Measurements from ENCODE around the gene KLHL17. TPM values are rescaled to one million over a fixed set of nuclear protein-coding genes. Genes with fewer than 3 reads are reported as not detected.

Gene KLHL17
- total RNA-seq, 6 experiments from 2014 or later, result 12.2 to 17.5 (median 13.2) TPM

GRCh38 chr1:920010-920409, 40.4 kb upstream of the KLHL17 start:
- no peak overlapping the region for H3K4me3 Mint-ChIP-seq
- no peaks in the 10 kb centered on the region for H3K9me3 Mint-ChIP-seq
- DNase-seq, result no peak
- peaks cover 11% of the 10 kb centered on the region for H3K27me3 Mint-ChIP-seq (ENCODE audit: insufficient read depth)
- no peak for TF ChIP-seq CTCF (IDR thresholded peaks at IDR 0.05)
- H3K36me3 Mint-ChIP-seq (ENCODE audit: low read depth), result peaks cover 4% of the 10 kb centered on the region; the same call in 1 of the 2 replicates
- no peak overlapping the region for H3K27ac Mint-ChIP-seq
- H3K4me1 Mint-ChIP-seq (ENCODE audit: low read depth), result peaks cover 32% of the 10 kb centered on the region

GRCh38 chr1:920521-920920, 39.9 kb upstream of the KLHL17 start:
- Mint-ChIP-seq H3K27ac (no peak overlapping the region), H3K27me3 (ENCODE audit: insufficient read depth) (peaks cover 7% of the 10 kb centered on the region), H3K36me3 (ENCODE audit: low read depth) (peaks cover 4% of the 10 kb centered on the region; the same call in 1 of the 2 replicates), H3K9me3 (no peaks in the 10 kb centered on the region), H3K4me3 (no peak overlapping the region; the same call in 1 of the 2 replicates), H3K4me1 (ENCODE audit: low read depth) (peaks cover 32% of the 10 kb centered on the region)
- no peak for TF ChIP-seq CTCF (IDR thresholded peaks at IDR 0.05)
- no peak for DNase-seq

GRCh38 chr1:921011-921837, 39.2 kb upstream of the KLHL17 start:
- H3K27me3 Mint-ChIP-seq (ENCODE audit: insufficient read depth), result peaks cover under 1% of the 10 kb centered on the region; the same call in 1 of the 2 replicates
- TF ChIP-seq CTCF (IDR thresholded peaks at IDR 0.05), result peak; percentile 77
- H3K9me3 Mint-ChIP-seq, result no peaks in the 10 kb centered on the region
- peak; percentile 60 for DNase-seq
- peaks cover 32% of the 10 kb centered on the region for H3K4me1 Mint-ChIP-seq (ENCODE audit: low read depth)
- H3K4me3 Mint-ChIP-seq, result peak overlapping the region; percentile 39; the same call in 1 of the 2 replicates
- H3K36me3 Mint-ChIP-seq (ENCODE audit: low read depth), result peaks cover 4% of the 10 kb centered on the region; the same call in 1 of the 2 replicates
- H3K27ac Mint-ChIP-seq, result no peak overlapping the region

GRCh38 chr1:923131-923990, 37.0 kb upstream of the KLHL17 start, which contains the start of gene SAMD11:
SAMD11 (plus strand) TSS chr1:923923; CDS start chr1:924432, 509 bp downstream.
- DNase-seq, result peak; percentile 74
- Mint-ChIP-seq H3K4me3 (peak within 1 kb of the TSS; percentile 86), H3K27me3 (ENCODE audit: insufficient read depth) (no peaks in the 10 kb centered on the region), H3K9me3 (no peaks in the 10 kb centered on the region), H3K27ac (no peak within 1 kb of the TSS; the same call in 1 of the 2 replicates), H3K4me1 (ENCODE audit: low read depth) (peaks cover 19% of the 10 kb centered on the region), H3K36me3 (ENCODE audit: low read depth) (peaks cover 4% of the 10 kb centered on the region; the same call in 1 of the 2 replicates)
- 0 out of 2 replicates have a peak, but pooled peaks have one; percentile 19 for TF ChIP-seq CTCF (IDR thresholded peaks at IDR 0.05)

GRCh38 chr1:923991-924655, 36.3 kb upstream of the KLHL17 start:
- no peaks in the 10 kb centered on the region for H3K9me3 Mint-ChIP-seq
- H3K4me1 Mint-ChIP-seq (ENCODE audit: low read depth), result peaks cover 19% of the 10 kb centered on the region
- no peak for DNase-seq
- H3K4me3 Mint-ChIP-seq, result peak overlapping the region; percentile 75
- H3K36me3 Mint-ChIP-seq (ENCODE audit: low read depth), result peaks cover 4% of the 10 kb centered on the region; the same call in 1 of the 2 replicates
- no peaks in the 10 kb centered on the region for H3K27me3 Mint-ChIP-seq (ENCODE audit: insufficient read depth)
- no peak for TF ChIP-seq CTCF (IDR thresholded peaks at IDR 0.05)
- no peak overlapping the region for H3K27ac Mint-ChIP-seq
